Putamen (tissue), 1 donor: ENCODE data around the gene GLB1L2.
"Not testable (repeated sequence)": the region's sequence is repeated elsewhere in the genome, so short reads cannot be mapped to it uniquely, and the experiment has no call there.

Experiments
- DNase-seq: peaks from one replicate; pipeline ENCODE4 v3.0.0-alpha.2; 2016; ENCODE audit warnings: low spot score

GLB1L2 gene

GRCh38 chr11:134322553-134322952, 9.2 kb upstream of the GLB1L2 start:
- DNase-seq, result no peak

- DNase-seq, result no peak
Observed at GRCh38 chr11:134328433-134328832, 3.4 kb upstream of the GLB1L2 start.

- DNase-seq, result no peak
Observed at GRCh38 chr11:134330611-134331353, 1.0 kb upstream of the GLB1L2 start.

GRCh38 chr11:134332189-134332631, 422 bp downstream of the GLB1L2 start:
- DNase-seq, result no peak

- DNase-seq, result no peak
Observed at GRCh38 chr11:134332782-134333181, 994 bp downstream of the GLB1L2 start.

GRCh38 chr11:134333312-134333711, 1.5 kb downstream of the GLB1L2 start:
- DNase-seq, result no peak

GRCh38 chr11:134333946-134334345, 2.2 kb downstream of the GLB1L2 start:
- DNase-seq, result no peak

GRCh38 chr11:134334796-134335571, 3.2 kb downstream of the GLB1L2 start:
- no peak for DNase-seq

- DNase-seq, result no peak
Observed at GRCh38 chr11:134337051-134337450, 5.3 kb downstream of the GLB1L2 start.

GRCh38 chr11:134338068-134338467, 6.3 kb downstream of the GLB1L2 start:
- no peak for DNase-seq

- DNase-seq, result no peak
Observed at GRCh38 chr11:134338654-134339053, 6.9 kb downstream of the GLB1L2 start.

- no peak for DNase-seq
Observed at GRCh38 chr11:134339756-134340155, 8.0 kb downstream of the GLB1L2 start.

- no peak for DNase-seq
Observed at GRCh38 chr11:134340354-134340964, 8.7 kb downstream of the GLB1L2 start.

- no peak for DNase-seq
Observed at GRCh38 chr11:134341805-134342571, 10.2 kb downstream of the GLB1L2 start.

GRCh38 chr11:134342572-134343340, 11.0 kb downstream of the GLB1L2 start:
- DNase-seq, result no peak

- DNase-seq, result no peak
Observed at GRCh38 chr11:134343646-134344045, 11.9 kb downstream of the GLB1L2 start.

GRCh38 chr11:134344497-134345236, 12.9 kb downstream of the GLB1L2 start:
- DNase-seq, result not testable (repeated sequence)

- no peak for DNase-seq
Observed at GRCh38 chr11:134345237-134345550, 13.4 kb downstream of the GLB1L2 start.

GRCh38 chr11:134346101-134346975, 14.6 kb downstream of the GLB1L2 start:
- no peak for DNase-seq

GRCh38 chr11:134346976-134347350, 15.2 kb downstream of the GLB1L2 start:
- no peak for DNase-seq
